H1 (cell line): ENCODE data around the gene SOX12. TPM values are rescaled to one million over a fixed set of nuclear protein-coding genes. Genes with fewer than 3 reads are reported as not detected.

Experiments
- E2F6 ChIP-seq: IDR thresholded peaks from 2 replicates; pipeline ENCODE4 v1.6.1; 2012; ENCODE audit warnings: inconsistent platforms
- polyA plus RNA-seq, 7 experiments: library from polyadenylated mRNA; depleted of rRNA in 3 of 7; stranded (reverse) in 5 of 7; unstranded in 2 of 7; fragments of >200 nt in 5 of 7; fragments of 200-250 nt in 2 of 7; gene quantifications; 1 replicate in 5 of 7; 2 replicates in 1 of 7; 4 replicates in 1 of 7; pipeline versions ENCODE4 v1.2.1 to v1.2.3, GENCODE V29; 2011 to 2013; ENCODE audit warnings: missing spikeins in 2 of 7, mixed read lengths in 2 of 7
- total RNA-seq: library from RNA; stranded (reverse); fragmentation: NEBNext Ultra II Directional; extraction: Animal tissue kit (Norgen Biotek cat#: 25700); gene quantifications from 2 replicates; pipeline ENCODE4 v1.2.1, GENCODE V29; 2021

SOX12 gene
- total and polyA plus RNA-seq, 2 of the 8 experiments (the other 6 are each of a cell fraction or from before 2014, with no cell fraction given): 6.4 to 63.0 TPM

- no peak for TF ChIP-seq E2F6
Measured at GRCh38 chr20:289693-290083, 35.7 kb upstream of the SOX12 start (continued).
